ENCODE measurements around the gene PLPPR1.

GRCh38 chr9:101030086-101030391 lies 1.5 kb downstream of the PLPPR1 start:
- no peak for TF ChIP-seq GATA2 (IDR thresholded peaks at IDR 0.05; ENCODE audit: low read depth, low read length)
- TF ChIP-seq GATA3 (IDR thresholded peaks at IDR 0.05; ENCODE audit: low read depth, low read length): no peak
